PC-9 (cell line): ENCODE measurements around the gene CIAO2B. TPM values are rescaled to one million over a fixed set of nuclear protein-coding genes. Genes with fewer than 3 reads are reported as not detected.

Source experiments
- BruUV-seq: library from RNA; stranded (reverse); fragments of 400-500 nt; replicated peaks from 2 replicates; lab custom pipeline; 2021; lab: Mats Ljungman, UMichigan
- CTCF ChIA-PET: fragments of 300-600 bp; sonication (Branson Sonifier 250); formaldehyde crosslinking; loops from one replicate; lab custom pipeline; 2022; ENCODE audit warnings: antibody characterized with exemption; lab: Charles Lee
- POLR2A ChIA-PET: fragments of 300-600 bp; sonication (Branson Sonifier 250); formaldehyde crosslinking; loops from one replicate; lab custom pipeline; 2022; ENCODE audit warnings: antibody characterized with exemption; ENCODE audit not compliant: unreplicated experiment; lab: Charles Lee
- DNase-seq, 2 experiments: peaks; one replicate each; pipeline versions ENCODE4 v3.0.0 to v3.0.0-alpha.2; 2015 to 2022; ENCODE audit warnings: mixed read lengths in 1 of 2
- H2AFZ ChIP-seq: fragments of 200-600 bp; sonication (generic); 2 replicates; pipeline ENCODE4 v1.8.1; 2017; ENCODE audit warnings: antibody characterized with exemption
- H3F3A ChIP-seq: fragments of 200-600 bp; sonication (generic); 2 replicates; pipeline ENCODE4 v1.8.1; 2017; ENCODE audit warnings: antibody characterized with exemption, mild to moderate bottlenecking, low read depth; ENCODE audit not compliant: insufficient read depth
- H3K27ac ChIP-seq: fragments of 200-600 bp; sonication (generic); 2 replicates; pipeline ENCODE4 v1.6.1; 2016; ENCODE audit warnings: mixed run types
- H3K27me3 ChIP-seq: fragments of 200-600 bp; sonication (generic); 2 replicates; pipeline ENCODE4 v1.6.1; 2016; ENCODE audit warnings: low read depth, mixed run types; ENCODE audit not compliant: insufficient read depth
- H3K36me3 ChIP-seq: fragments of 200-600 bp; sonication (generic); 2 replicates; pipeline ENCODE4 v1.6.1; 2016; ENCODE audit warnings: low read depth, mixed run types
- H3K4me1 ChIP-seq: fragments of 200-600 bp; sonication (generic); replicated peaks from 2 replicates; pipeline ENCODE4 v1.6.1; 2016; ENCODE audit warnings: mixed run types; ENCODE audit not compliant: insufficient read depth
- H3K4me2 ChIP-seq: fragments of 200-600 bp; sonication (generic); 2 replicates; pipeline ENCODE4 v1.6.1; 2017; ENCODE audit warnings: mixed run types
- H3K4me3 ChIP-seq: fragments of 200-600 bp; sonication (generic); 2 replicates; pipeline ENCODE4 v1.6.1; 2016; ENCODE audit warnings: mixed run types
- H3K79me2 ChIP-seq: fragments of 200-600 bp; sonication (generic); 2 replicates; pipeline ENCODE4 v1.6.1; 2017; ENCODE audit warnings: low read depth, mixed run types
- H3K9me2 ChIP-seq: fragments of 200-600 bp; sonication (generic); 2 replicates; pipeline ENCODE4 v1.8.1; 2017; ENCODE audit warnings: mild to moderate bottlenecking; ENCODE audit not compliant: insufficient read depth
- H3K9me3 ChIP-seq: fragments of 200-600 bp; sonication (generic); 2 replicates; pipeline ENCODE4 v1.8.1; 2016; ENCODE audit warnings: low read depth; ENCODE audit not compliant: insufficient read depth
- H4K20me1 ChIP-seq: fragments of 200-600 bp; sonication (generic); 2 replicates; pipeline ENCODE4 v1.8.1; 2017; ENCODE audit not compliant: insufficient read depth
- EZH2 ChIP-seq: fragments of 200-600 bp; sonication (generic); IDR thresholded peaks from 2 replicates; pipeline ENCODE4 v1.8.0; 2017; ENCODE audit warnings: antibody characterized with exemption, low read depth
- intact Hi-C: fragments of 100-400 bp; cut with micrococcal nuclease; formaldehyde crosslinking; loops from one replicate; pipeline ENCODE4 v1.10.0; 2022; ENCODE audit not compliant: unreplicated experiment
- total RNA-seq: library from RNA; stranded (reverse); gene quantifications from 2 replicates; pipeline ENCODE4 v1.2.3, GENCODE V29; 2021
- TF ChIP-seq, protein P1 (sequence below): fragments of 200-600 bp; sonication (generic); conservative IDR thresholded peaks from 2 replicates; pipeline ENCODE4 v1.6.1; 2017; ENCODE audit warnings: mixed run types, antibody characterized with exemption, mild to moderate bottlenecking, moderate library complexity

The CIAO2B gene
- total RNA-seq, 1 experiment from 2014 or later, result 87.1 TPM

GRCh38 chr16:66906916-66907836, 27.0 kb downstream of the CIAO2B start:
- Histone ChIP-seq H3K27me3 (no peaks in the 10 kb centered on the region), H3K36me3 (no peaks in the 10 kb centered on the region), H3K79me2 (no peaks in the 10 kb centered on the region), H3K4me2 (no peak overlapping the region), H3K27ac (no peak overlapping the region), H3F3A (no peaks in the 10 kb centered on the region), H2AFZ (no peak overlapping the region), H3K4me3 (no peak overlapping the region), H3K4me1 (peaks cover 17% of the 10 kb centered on the region), H3K9me3 (no peaks in the 10 kb centered on the region), H4K20me1 (no peaks in the 10 kb centered on the region), H3K9me2 (no peaks in the 10 kb centered on the region)
- no peak for DNase-seq
- no TSS peak for BruUV-seq
- TF ChIP-seq EZH2, result no peak
- TF ChIP-seq, protein P1, sequence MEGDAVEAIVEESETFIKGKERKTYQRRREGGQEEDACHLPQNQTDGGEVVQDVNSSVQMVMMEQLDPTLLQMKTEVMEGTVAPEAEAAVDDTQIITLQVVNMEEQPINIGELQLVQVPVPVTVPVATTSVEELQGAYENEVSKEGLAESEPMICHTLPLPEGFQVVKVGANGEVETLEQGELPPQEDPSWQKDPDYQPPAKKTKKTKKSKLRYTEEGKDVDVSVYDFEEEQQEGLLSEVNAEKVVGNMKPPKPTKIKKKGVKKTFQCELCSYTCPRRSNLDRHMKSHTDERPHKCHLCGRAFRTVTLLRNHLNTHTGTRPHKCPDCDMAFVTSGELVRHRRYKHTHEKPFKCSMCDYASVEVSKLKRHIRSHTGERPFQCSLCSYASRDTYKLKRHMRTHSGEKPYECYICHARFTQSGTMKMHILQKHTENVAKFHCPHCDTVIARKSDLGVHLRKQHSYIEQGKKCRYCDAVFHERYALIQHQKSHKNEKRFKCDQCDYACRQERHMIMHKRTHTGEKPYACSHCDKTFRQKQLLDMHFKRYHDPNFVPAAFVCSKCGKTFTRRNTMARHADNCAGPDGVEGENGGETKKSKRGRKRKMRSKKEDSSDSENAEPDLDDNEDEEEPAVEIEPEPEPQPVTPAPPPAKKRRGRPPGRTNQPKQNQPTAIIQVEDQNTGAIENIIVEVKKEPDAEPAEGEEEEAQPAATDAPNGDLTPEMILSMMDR, result no peak
- ChIA-PET POLR2A (no interaction called here), CTCF (no interaction called here)
- intact Hi-C loops, result no loop called here

DNA sequence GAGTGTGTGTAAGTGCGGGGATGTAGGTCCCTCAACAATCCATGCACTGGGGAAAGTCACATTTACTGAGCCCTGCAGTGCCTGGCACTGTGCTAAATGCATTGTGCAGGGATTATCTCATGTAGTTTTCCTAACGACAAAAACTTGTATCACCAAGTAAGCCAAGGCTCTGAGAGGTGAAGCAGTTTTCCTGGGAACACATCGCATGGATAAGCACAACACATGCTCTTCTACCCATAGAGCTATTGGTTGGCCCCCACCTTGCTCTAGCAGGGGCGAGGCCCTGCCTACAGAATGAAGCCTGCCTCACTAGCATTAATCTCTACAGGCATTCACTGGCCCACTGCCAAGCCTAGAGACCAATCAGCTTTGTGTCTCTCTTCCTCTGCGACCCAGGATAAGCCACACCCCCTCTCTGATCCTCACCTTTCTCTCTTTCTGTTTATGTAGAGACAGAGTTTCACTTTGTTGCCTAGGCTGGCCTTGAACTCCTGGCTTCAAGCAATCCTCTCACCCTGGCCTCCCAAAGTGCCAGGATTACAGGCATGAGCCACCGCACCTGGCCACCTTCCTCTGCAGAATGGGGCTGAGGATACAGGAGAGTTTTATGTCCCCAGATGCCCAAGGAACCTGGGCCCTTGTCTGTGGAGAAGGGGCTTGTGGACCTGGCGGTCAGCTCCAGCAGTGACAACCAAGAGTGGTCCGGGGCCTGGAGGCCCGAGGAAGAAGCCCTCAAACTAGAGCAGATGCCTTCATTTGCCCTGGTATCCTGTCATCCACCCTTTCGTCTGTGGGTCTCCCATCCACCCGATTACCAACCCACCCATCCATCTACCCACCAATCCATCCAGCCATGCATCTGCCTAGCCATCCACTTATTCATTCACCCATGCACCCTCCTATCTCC, 28.3 kb downstream of the CIAO2B start:
- Histone ChIP-seq H3K9me2 (no peaks in the 10 kb centered on the region), H3F3A (no peaks in the 10 kb centered on the region), H3K4me3 (no peak overlapping the region), H3K27ac (no peak overlapping the region), H3K27me3 (no peaks in the 10 kb centered on the region), H2AFZ (no peak overlapping the region), H4K20me1 (no peaks in the 10 kb centered on the region), H3K36me3 (no peaks in the 10 kb centered on the region), H3K9me3 (no peaks in the 10 kb centered on the region), H3K4me2 (no peak overlapping the region), H3K4me1 (peaks cover 7% of the 10 kb centered on the region), H3K79me2 (no peaks in the 10 kb centered on the region)
- POLR2A ChIA-PET, result no interaction called here
- CTCF ChIA-PET, result interaction anchor here (0.8 kb wide), 1 partner anchor 23 kb away, joined by 3 read pairs; no protein-coding TSS in a partner anchor
- DNase-seq, result peak in 1 of 2 experiments; percentile 50
- intact Hi-C loops, result no loop called here
- no TSS peak for BruUV-seq
- no peak for TF ChIP-seq EZH2
- TF ChIP-seq, protein P1, result no peak
